Fibroblast of lung (primary cell): Measurements from ENCODE around the gene SNX2. TPM values are rescaled to one million over a fixed set of nuclear protein-coding genes. Genes with fewer than 3 reads are reported as not detected.

Source experiments
- DNase-seq, 2 donors: peaks; one replicate each; pipeline versions ENCODE4 v3.0.0 to v3.0.0-alpha.2; 2010; ENCODE audit warnings: low read depth in 2 of 2
- H2AFZ ChIP-seq: 2 replicates; pipeline ENCODE4 v1.5.1; 2012; ENCODE audit warnings: low read length, control low read depth, inconsistent platforms
- H3K27ac ChIP-seq: 2 replicates; pipeline ENCODE4 v1.5.1; 2011; ENCODE audit warnings: low read length, control low read depth; ENCODE audit not compliant: insufficient read depth
- H3K27me3 ChIP-seq: 2 replicates; pipeline ENCODE4 v1.5.1; 2011; ENCODE audit warnings: mild to moderate bottlenecking, low read length; ENCODE audit not compliant: control insufficient read depth, insufficient read depth
- H3K36me3 ChIP-seq: 2 replicates; pipeline ENCODE4 v1.5.1; 2011; ENCODE audit warnings: low read length; ENCODE audit not compliant: control insufficient read depth, insufficient read depth
- H3K4me1 ChIP-seq: 2 replicates; pipeline ENCODE4 v1.5.1; 2011; ENCODE audit warnings: low read length; ENCODE audit not compliant: control insufficient read depth, insufficient read depth; ENCODE audit errors: extremely low read depth
- H3K4me2 ChIP-seq: 2 replicates; pipeline ENCODE4 v1.5.1; 2011; ENCODE audit warnings: low read length, control low read depth; ENCODE audit not compliant: insufficient read depth; ENCODE audit errors: extremely low read depth
- H3K4me3 ChIP-seq, 4 experiments: fragments of 200-600 bp in 1 of 4; sonication (generic) in 1 of 4; replicated peaks in 1 of 4; 2 replicates each; pipeline ENCODE4 v1.5.1; 2011 to 2016; ENCODE audit warnings: low read length in 4 of 4, low read depth in 3 of 4, mild to moderate bottlenecking in 3 of 4, control low read depth in 2 of 4, inconsistent platforms in 1 of 4, mixed read lengths in 1 of 4; ENCODE audit not compliant: insufficient read depth in 1 of 4; ENCODE audit errors: control extremely low read depth in 1 of 4
- H3K79me2 ChIP-seq: 2 replicates; pipeline ENCODE4 v1.5.1; 2012; ENCODE audit warnings: mild to moderate bottlenecking, low read length, inconsistent platforms; ENCODE audit not compliant: control insufficient read depth, insufficient read depth
- H3K9ac ChIP-seq: 2 replicates; pipeline ENCODE4 v1.5.1; 2011; ENCODE audit warnings: mild to moderate bottlenecking, low read length, control low read depth; ENCODE audit not compliant: insufficient read depth
- H3K9me3 ChIP-seq: 2 replicates; pipeline ENCODE4 v1.5.1; 2012; ENCODE audit warnings: low read depth, low read length; ENCODE audit not compliant: control insufficient read depth, insufficient read depth
- H4K20me1 ChIP-seq: 2 replicates; pipeline ENCODE4 v1.5.1; 2011; ENCODE audit warnings: low read length; ENCODE audit not compliant: control insufficient read depth, insufficient read depth; ENCODE audit errors: extremely low read depth
- CTCF ChIP-seq, 2 donors: IDR thresholded peaks in 1 of 2; conservative IDR thresholded peaks in 1 of 2; 1 replicate in 1 of 2; 2 replicates in 1 of 2; pipeline ENCODE4 v1.5.1; 2011 to 2012; ENCODE audit warnings: low read length in 2 of 2, control low read depth in 1 of 2, inconsistent platforms in 1 of 2, low read depth in 1 of 2, mild to moderate bottlenecking in 1 of 2
- EZH2 ChIP-seq: IDR thresholded peaks from 2 replicates; pipeline ENCODE4 v1.5.1; 2012; ENCODE audit warnings: low read length, control low read depth, mild to moderate bottlenecking; ENCODE audit errors: missing control alignments
- polyA plus RNA-seq, 2 donors: library from polyadenylated mRNA; depleted of rRNA in 1 of 2; stranded (reverse) in 1 of 2; unstranded in 1 of 2; fragments of >200 nt; gene quantifications; 2 replicates each; pipeline ENCODE4 v1.2.1, GENCODE V29; 2011 to 2012; ENCODE audit warnings: missing spikeins in 1 of 2
- total RNA-seq: library from RNA; depleted of rRNA; stranded (reverse); fragments of >200 nt; gene quantifications from 2 replicates; pipeline ENCODE4 v1.2.1, GENCODE V29; 2014

The SNX2 gene
- total and polyA plus RNA-seq, 2 donors (not counting 1 experiment from before 2014, with no cell fraction given) = 73.5 to 123 TPM

GRCh38 chr5:122864400-122864799 lies 89.5 kb downstream of the SNX2 start:
- Histone ChIP-seq H4K20me1 (no peaks in the 10 kb centered on the region), H3K9me3 (no peaks in the 10 kb centered on the region), H3K4me1 (no peaks in the 10 kb centered on the region), H3K36me3 (no peaks in the 10 kb centered on the region), H3K9ac (no peak overlapping the region), H3K79me2 (no peaks in the 10 kb centered on the region), H3K27ac (no peak overlapping the region), H3K4me3 (no peak overlapping the region), H2AFZ (no peak overlapping the region), H3K27me3 (no peaks in the 10 kb centered on the region), H3K4me2 (no peak overlapping the region)
- no peak for TF ChIP-seq CTCF (conservative IDR thresholded peaks at IDR 0.05 in 1 of 2, IDR thresholded peaks at IDR 0.05 in 1 of 2; ENCODE audit: low read depth in 1 of 2, low read length in 2 of 2)
- no peak for TF ChIP-seq EZH2
- no peak for DNase-seq

- TF ChIP-seq CTCF (conservative IDR thresholded peaks at IDR 0.05 in 1 of 2, IDR thresholded peaks at IDR 0.05 in 1 of 2; ENCODE audit: low read depth in 1 of 2, low read length in 2 of 2) = no peak
- TF ChIP-seq EZH2 = no peak
- Histone ChIP-seq H3K4me1 (no peaks in the 10 kb centered on the region), H3K36me3 (no peaks in the 10 kb centered on the region), H3K9me3 (no peaks in the 10 kb centered on the region), H2AFZ (no peak overlapping the region), H3K9ac (no peak overlapping the region), H3K79me2 (no peaks in the 10 kb centered on the region), H3K4me2 (no peak overlapping the region), H4K20me1 (no peaks in the 10 kb centered on the region), H3K4me3 (no peak overlapping the region), H3K27ac (no peak overlapping the region), H3K27me3 (no peaks in the 10 kb centered on the region)
- no peak for DNase-seq
These were observed 90.0 kb downstream of the SNX2 start for GRCh38 chr5:122864842-122865241.

GRCh38 chr5:122870219-122870856 lies 95.5 kb downstream of the SNX2 start:
- peak; percentile 20 to 59 for DNase-seq
- Histone ChIP-seq H4K20me1 (no peaks in the 10 kb centered on the region), H3K9me3 (no peaks in the 10 kb centered on the region), H2AFZ (peak overlapping the region; percentile 15), H3K79me2 (no peaks in the 10 kb centered on the region), H3K27ac (no peak overlapping the region), H3K4me1 (peaks cover 6% of the 10 kb centered on the region), H3K36me3 (no peaks in the 10 kb centered on the region), H3K27me3 (no peaks in the 10 kb centered on the region), H3K9ac (no peak overlapping the region), H3K4me2 (peak overlapping the region; percentile 21), H3K4me3 (no peak overlapping the region)
- TF ChIP-seq EZH2 (no peak), CTCF (conservative IDR thresholded peaks at IDR 0.05 in 1 of 2, IDR thresholded peaks at IDR 0.05 in 1 of 2; ENCODE audit: low read depth in 1 of 2, low read length in 2 of 2) (no peak)
